Activated CD4-positive, alpha-beta T cell treated with anti-CD3 and anti-CD28 coated beads, Interleukin-2, amount 10 ng/mL, durations not matched to agents 24 days and 14 days (primary cell): Measurements from ENCODE around the gene MAFG. TPM values are rescaled to one million over a fixed set of nuclear protein-coding genes. Genes with fewer than 3 reads are reported as not detected.

ENCODE experiments used
- total RNA-seq: library from RNA; stranded (reverse); gene quantifications from 2 replicates; pipeline ENCODE4 v1.2.3, GENCODE V29; 2022

Gene MAFG
- total RNA-seq, 1 donor from 2014 or later: 32.5 TPM

Other genes with a start within 250 kb of the MAFG start
- 34.9 and 37.6 TPM in 2 replicates for gene ARL16, start 243.9 kb downstream of the MAFG start, total RNA-seq
- gene HGS, start 243.7 kb downstream of the MAFG start, total RNA-seq: 136 and 137 TPM in 2 replicates
- gene MRPL12, start 224.4 kb downstream of the MAFG start, total RNA-seq: 232 and 233 TPM in 2 replicates
- gene SLC25A10, start 215.5 kb downstream of the MAFG start, total RNA-seq: 48.6 and 52.7 TPM in 2 replicates
- not detected in 2 replicates for gene GCGR, start 123.6 kb downstream of the MAFG start, total RNA-seq
- gene MCRIP1, start 94.4 kb downstream of the MAFG start, total RNA-seq: 46.7 and 51.9 TPM in 2 replicates
- not detected in 2 replicates for gene PPP1R27, start 92.7 kb downstream of the MAFG start, total RNA-seq
- gene P4HB, start 67.2 kb downstream of the MAFG start, total RNA-seq: 458 and 507 TPM in 2 replicates
- 697 and 714 TPM in 2 replicates for gene ARHGDIA, start 56.4 kb downstream of the MAFG start, total RNA-seq
- gene ALYREF, start 36.1 kb downstream of the MAFG start, total RNA-seq: 254 and 264 TPM in 2 replicates
- gene ANAPC11, start 36.0 kb downstream of the MAFG start, total RNA-seq: 132 and 135 TPM in 2 replicates
- 0.30 and 0.40 TPM in 2 replicates for gene NPB, start 25.5 kb downstream of the MAFG start, total RNA-seq
- gene PCYT2, start 16.3 kb downstream of the MAFG start, total RNA-seq: 43.0 and 46.5 TPM in 2 replicates
- gene SIRT7, start 9.6 kb downstream of the MAFG start, total RNA-seq: 54.9 and 58.2 TPM in 2 replicates
- 136 and 138 TPM in 2 replicates for gene PYCR1, start 9.6 kb upstream of the MAFG start, total RNA-seq
- gene MYADML2, start 19.5 kb upstream of the MAFG start, total RNA-seq: not detected in 2 replicates
- gene NOTUM, start 33.5 kb upstream of the MAFG start, total RNA-seq: 1.7 and 1.8 TPM in 2 replicates
- gene ASPSCR1, start 49.9 kb upstream of the MAFG start, total RNA-seq: 35.1 and 37.3 TPM in 2 replicates
- 116 and 123 TPM in 2 replicates for gene CENPX, start 95.1 kb upstream of the MAFG start, total RNA-seq
- gene LRRC45, start 95.6 kb upstream of the MAFG start, total RNA-seq: 39.0 and 40.6 TPM in 2 replicates
- 11.5 and 12.1 TPM in 2 replicates for gene RAC3, start 103.9 kb upstream of the MAFG start, total RNA-seq
- 128 TPM in 2 replicates for gene DCXR, start 110.0 kb upstream of the MAFG start, total RNA-seq
- gene RFNG, start 124.1 kb upstream of the MAFG start, total RNA-seq: 21.4 and 30.8 TPM in 2 replicates
- gene GPS1, start 124.2 kb upstream of the MAFG start, total RNA-seq: 117 and 118 TPM in 2 replicates
- 230 and 232 TPM in 2 replicates for gene DUS1L, start 138.1 kb upstream of the MAFG start, total RNA-seq
- gene FASN, start 170.5 kb upstream of the MAFG start, total RNA-seq: 428 and 452 TPM in 2 replicates